Astrocyte (in vitro differentiated cells and primary cell): ENCODE measurements around the gene SBF2.

Experiments
- EZH2 ChIP-seq: IDR thresholded peaks from 2 replicates; pipeline ENCODE4 v1.6.1; 2012; ENCODE audit warnings: mild to moderate bottlenecking, low read length, inconsistent platforms; ENCODE audit not compliant: insufficient read depth
- TF ChIP-seq, protein P1 (sequence below): IDR thresholded peaks from 2 replicates; pipeline ENCODE4 v1.5.1; 2011; ENCODE audit warnings: low read depth, mild to moderate bottlenecking, inconsistent platforms, low read length, moderate library complexity; ENCODE audit not compliant: insufficient read depth

DNA sequence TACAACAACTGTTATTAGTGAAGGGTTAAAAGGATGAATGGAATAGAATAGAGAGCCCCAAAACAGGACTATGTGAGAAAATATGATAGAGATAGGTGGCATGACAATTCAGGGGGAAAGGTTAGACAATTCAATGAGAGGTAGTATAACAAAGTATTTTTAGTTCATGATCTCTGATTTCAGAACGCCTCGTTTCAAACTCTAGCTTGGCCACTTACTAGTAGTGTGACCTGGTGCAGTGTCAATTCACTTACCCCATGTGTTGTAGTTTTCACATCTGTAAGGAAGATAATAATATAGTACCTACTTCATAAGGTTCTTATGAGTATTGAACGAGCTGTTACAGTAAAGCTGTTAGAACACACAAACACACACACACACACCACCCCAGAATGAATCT lies 322.1 kb downstream of the SBF2 start:
- TF ChIP-seq, protein P1, sequence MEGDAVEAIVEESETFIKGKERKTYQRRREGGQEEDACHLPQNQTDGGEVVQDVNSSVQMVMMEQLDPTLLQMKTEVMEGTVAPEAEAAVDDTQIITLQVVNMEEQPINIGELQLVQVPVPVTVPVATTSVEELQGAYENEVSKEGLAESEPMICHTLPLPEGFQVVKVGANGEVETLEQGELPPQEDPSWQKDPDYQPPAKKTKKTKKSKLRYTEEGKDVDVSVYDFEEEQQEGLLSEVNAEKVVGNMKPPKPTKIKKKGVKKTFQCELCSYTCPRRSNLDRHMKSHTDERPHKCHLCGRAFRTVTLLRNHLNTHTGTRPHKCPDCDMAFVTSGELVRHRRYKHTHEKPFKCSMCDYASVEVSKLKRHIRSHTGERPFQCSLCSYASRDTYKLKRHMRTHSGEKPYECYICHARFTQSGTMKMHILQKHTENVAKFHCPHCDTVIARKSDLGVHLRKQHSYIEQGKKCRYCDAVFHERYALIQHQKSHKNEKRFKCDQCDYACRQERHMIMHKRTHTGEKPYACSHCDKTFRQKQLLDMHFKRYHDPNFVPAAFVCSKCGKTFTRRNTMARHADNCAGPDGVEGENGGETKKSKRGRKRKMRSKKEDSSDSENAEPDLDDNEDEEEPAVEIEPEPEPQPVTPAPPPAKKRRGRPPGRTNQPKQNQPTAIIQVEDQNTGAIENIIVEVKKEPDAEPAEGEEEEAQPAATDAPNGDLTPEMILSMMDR = no peak
- no peak for TF ChIP-seq EZH2
